ENCODE results near the gene GREB1L.

The GREB1L gene

GRCh38 chr18:21281603-21282002 lies 39.6 kb downstream of the GREB1L start:
- Histone ChIP-seq H3K4me3 (ENCODE audit: low read depth, low read length) (no peak overlapping the region), H2AFZ (ENCODE audit: low read length, unreplicated experiment) (no peak overlapping the region), H3K27me3 (ENCODE audit: insufficient read depth, low read length) (no peaks in the 10 kb centered on the region), H3K27ac (ENCODE audit: low read depth, low read length) (no peak overlapping the region), H3K36me3 (ENCODE audit: insufficient read depth, low read length) (no peaks in the 10 kb centered on the region), H3K4me1 (ENCODE audit: control insufficient read depth, insufficient read depth, low read length, unreplicated experiment) (peaks cover 1% of the 10 kb centered on the region), H3K79me2 (ENCODE audit: control insufficient read depth, insufficient read depth, low read length, unreplicated experiment) (no peaks in the 10 kb centered on the region)

GRCh38 chr18:21284540-21284939 lies 42.5 kb downstream of the GREB1L start:
- H2AFZ ChIP-seq (ENCODE audit: low read length, unreplicated experiment): no peak overlapping the region
- no peaks in the 10 kb centered on the region for H3K36me3 ChIP-seq (ENCODE audit: insufficient read depth, low read length)
- H3K4me1 ChIP-seq (ENCODE audit: control insufficient read depth, insufficient read depth, low read length, unreplicated experiment): peaks cover 9% of the 10 kb centered on the region
- no peak overlapping the region for H3K4me3 ChIP-seq (ENCODE audit: low read depth, low read length)
- no peak overlapping the region for H3K27ac ChIP-seq (ENCODE audit: low read depth, low read length)
- H3K79me2 ChIP-seq (ENCODE audit: control insufficient read depth, insufficient read depth, low read length, unreplicated experiment): no peaks in the 10 kb centered on the region
- no peaks in the 10 kb centered on the region for H3K27me3 ChIP-seq (ENCODE audit: insufficient read depth, low read length)

- no peaks in the 10 kb centered on the region for H3K27me3 ChIP-seq (ENCODE audit: insufficient read depth, low read length)
- no peak overlapping the region for H3K4me3 ChIP-seq (ENCODE audit: low read depth, low read length)
- no peaks in the 10 kb centered on the region for H3K36me3 ChIP-seq (ENCODE audit: insufficient read depth, low read length)
- no peak overlapping the region for H2AFZ ChIP-seq (ENCODE audit: low read length, unreplicated experiment)
- H3K4me1 ChIP-seq (ENCODE audit: control insufficient read depth, insufficient read depth, low read length, unreplicated experiment): peaks cover 9% of the 10 kb centered on the region
- H3K79me2 ChIP-seq (ENCODE audit: control insufficient read depth, insufficient read depth, low read length, unreplicated experiment): no peaks in the 10 kb centered on the region
- H3K27ac ChIP-seq (ENCODE audit: low read depth, low read length): no peak overlapping the region
Measured at GRCh38 chr18:21289827-21290226, 47.8 kb downstream of the GREB1L start.

- Histone ChIP-seq H3K27me3 (ENCODE audit: insufficient read depth, low read length) (no peaks in the 10 kb centered on the region), H3K4me3 (ENCODE audit: low read depth, low read length) (no peak overlapping the region), H3K27ac (ENCODE audit: low read depth, low read length) (no peak overlapping the region), H2AFZ (ENCODE audit: low read length, unreplicated experiment) (no peak overlapping the region), H3K79me2 (ENCODE audit: control insufficient read depth, insufficient read depth, low read length, unreplicated experiment) (no peaks in the 10 kb centered on the region), H3K36me3 (ENCODE audit: insufficient read depth, low read length) (no peaks in the 10 kb centered on the region), H3K4me1 (ENCODE audit: control insufficient read depth, insufficient read depth, low read length, unreplicated experiment) (peaks cover 9% of the 10 kb centered on the region)
Measured at GRCh38 chr18:21291106-21291505, 49.1 kb downstream of the GREB1L start.

GRCh38 chr18:21293479-21293878 lies 51.4 kb downstream of the GREB1L start:
- H3K4me3 ChIP-seq (ENCODE audit: low read depth, low read length): no peak overlapping the region

GRCh38 chr18:21295101-21295500 lies 53.1 kb downstream of the GREB1L start:
- Histone ChIP-seq H3K36me3 (ENCODE audit: insufficient read depth, low read length) (no peaks in the 10 kb centered on the region), H3K79me2 (ENCODE audit: control insufficient read depth, insufficient read depth, low read length, unreplicated experiment) (no peaks in the 10 kb centered on the region), H3K4me1 (ENCODE audit: control insufficient read depth, insufficient read depth, low read length, unreplicated experiment) (peaks cover 14% of the 10 kb centered on the region), H3K27me3 (ENCODE audit: insufficient read depth, low read length) (no peaks in the 10 kb centered on the region), H2AFZ (ENCODE audit: low read length, unreplicated experiment) (no peak overlapping the region), H3K27ac (ENCODE audit: low read depth, low read length) (no peak overlapping the region), H3K4me3 (ENCODE audit: low read depth, low read length) (no peak overlapping the region)

More at GRCh38 chr18:21293479-21293878, 51.4 kb downstream of the GREB1L start:
- Histone ChIP-seq H3K4me1 (ENCODE audit: control insufficient read depth, insufficient read depth, low read length, unreplicated experiment) (peaks cover 10% of the 10 kb centered on the region), H3K79me2 (ENCODE audit: control insufficient read depth, insufficient read depth, low read length, unreplicated experiment) (no peaks in the 10 kb centered on the region), H3K27ac (ENCODE audit: low read depth, low read length) (no peak overlapping the region), H2AFZ (ENCODE audit: low read length, unreplicated experiment) (no peak overlapping the region), H3K36me3 (ENCODE audit: insufficient read depth, low read length) (no peaks in the 10 kb centered on the region), H3K27me3 (ENCODE audit: insufficient read depth, low read length) (no peaks in the 10 kb centered on the region)

- Histone ChIP-seq H3K27me3 (ENCODE audit: insufficient read depth, low read length) (no peaks in the 10 kb centered on the region), H2AFZ (ENCODE audit: low read length, unreplicated experiment) (no peak overlapping the region), H3K79me2 (ENCODE audit: control insufficient read depth, insufficient read depth, low read length, unreplicated experiment) (no peaks in the 10 kb centered on the region), H3K36me3 (ENCODE audit: insufficient read depth, low read length) (no peaks in the 10 kb centered on the region), H3K4me3 (ENCODE audit: low read depth, low read length) (no peak overlapping the region), H3K4me1 (ENCODE audit: control insufficient read depth, insufficient read depth, low read length, unreplicated experiment) (peaks cover 24% of the 10 kb centered on the region), H3K27ac (ENCODE audit: low read depth, low read length) (no peak overlapping the region)
Measured at GRCh38 chr18:21296045-21296444, 54.0 kb downstream of the GREB1L start.

GRCh38 chr18:21298351-21298750 lies 56.3 kb downstream of the GREB1L start:
- Histone ChIP-seq H3K79me2 (ENCODE audit: control insufficient read depth, insufficient read depth, low read length, unreplicated experiment) (no peaks in the 10 kb centered on the region), H3K36me3 (ENCODE audit: insufficient read depth, low read length) (no peaks in the 10 kb centered on the region), H3K27me3 (ENCODE audit: insufficient read depth, low read length) (no peaks in the 10 kb centered on the region), H3K4me3 (ENCODE audit: low read depth, low read length) (no peak overlapping the region), H2AFZ (ENCODE audit: low read length, unreplicated experiment) (no peak overlapping the region), H3K27ac (ENCODE audit: low read depth, low read length) (no peak overlapping the region), H3K4me1 (ENCODE audit: control insufficient read depth, insufficient read depth, low read length, unreplicated experiment) (peaks cover 37% of the 10 kb centered on the region)

GRCh38 chr18:21300035-21300907 lies 58.2 kb downstream of the GREB1L start:
- Histone ChIP-seq H2AFZ (ENCODE audit: low read length, unreplicated experiment) (peak overlapping the region; percentile 71), H3K79me2 (ENCODE audit: control insufficient read depth, insufficient read depth, low read length, unreplicated experiment) (no peaks in the 10 kb centered on the region), H3K36me3 (ENCODE audit: insufficient read depth, low read length) (no peaks in the 10 kb centered on the region), H3K4me1 (ENCODE audit: control insufficient read depth, insufficient read depth, low read length, unreplicated experiment) (peaks cover 48% of the 10 kb centered on the region), H3K27me3 (ENCODE audit: insufficient read depth, low read length) (no peaks in the 10 kb centered on the region), H3K27ac (ENCODE audit: low read depth, low read length) (no peak overlapping the region), H3K4me3 (ENCODE audit: low read depth, low read length) (no peak overlapping the region)

- H3K4me1 ChIP-seq (ENCODE audit: control insufficient read depth, insufficient read depth, low read length, unreplicated experiment): peaks cover 48% of the 10 kb centered on the region
- no peak overlapping the region for H3K27ac ChIP-seq (ENCODE audit: low read depth, low read length)
- no peak overlapping the region for H3K4me3 ChIP-seq (ENCODE audit: low read depth, low read length)
- H3K79me2 ChIP-seq (ENCODE audit: control insufficient read depth, insufficient read depth, low read length, unreplicated experiment): no peaks in the 10 kb centered on the region
- H2AFZ ChIP-seq (ENCODE audit: low read length, unreplicated experiment): peak overlapping the region; percentile 71
- H3K36me3 ChIP-seq (ENCODE audit: insufficient read depth, low read length): no peaks in the 10 kb centered on the region
- H3K27me3 ChIP-seq (ENCODE audit: insufficient read depth, low read length): no peaks in the 10 kb centered on the region
Measured at GRCh38 chr18:21300908-21301200, 58.8 kb downstream of the GREB1L start.

- Histone ChIP-seq H3K27ac (ENCODE audit: low read depth, low read length) (no peak overlapping the region), H3K4me3 (ENCODE audit: low read depth, low read length) (no peak overlapping the region), H3K4me1 (ENCODE audit: control insufficient read depth, insufficient read depth, low read length, unreplicated experiment) (peaks cover 38% of the 10 kb centered on the region), H3K27me3 (ENCODE audit: insufficient read depth, low read length) (no peaks in the 10 kb centered on the region), H2AFZ (ENCODE audit: low read length, unreplicated experiment) (no peak overlapping the region), H3K36me3 (ENCODE audit: insufficient read depth, low read length) (no peaks in the 10 kb centered on the region), H3K79me2 (ENCODE audit: control insufficient read depth, insufficient read depth, low read length, unreplicated experiment) (no peaks in the 10 kb centered on the region)
Measured at GRCh38 chr18:21303445-21303844, 61.4 kb downstream of the GREB1L start.

Measured in ACC112 (cell line).